ENCODE measurements around the gene CACYBP.

CACYBP gene

GRCh38 chr1:174999936-175000696, at the start of gene CACYBP:
TSS of gene CACYBP (plus strand) at chr1:174999947. CDS start at chr1:175000181, 234 bp downstream.
- DNase-seq (ENCODE audit: low read depth), result no peak

- DNase-seq (ENCODE audit: low read depth), result no peak
These were observed 46.3 kb upstream of the CACYBP start for GRCh38 chr1:174953285-174954072.

GRCh38 chr1:174954073-174954460, 45.7 kb upstream of the CACYBP start:
- no peak for DNase-seq (ENCODE audit: low read depth)

GRCh38 chr1:174954671-174955669, 44.8 kb upstream of the CACYBP start:
- no peak for DNase-seq (ENCODE audit: low read depth)

- no peak for DNase-seq (ENCODE audit: low read depth)
These were observed 43.7 kb upstream of the CACYBP start for GRCh38 chr1:174956086-174956485.

GRCh38 chr1:174956976-174957375, 42.8 kb upstream of the CACYBP start:
- DNase-seq (ENCODE audit: low read depth), result no peak

GRCh38 chr1:174957829-174958228, 41.9 kb upstream of the CACYBP start:
- no peak for DNase-seq (ENCODE audit: low read depth)

- no peak for DNase-seq (ENCODE audit: low read depth)
These were observed 41.4 kb upstream of the CACYBP start for GRCh38 chr1:174958396-174958795.

- DNase-seq (ENCODE audit: low read depth), result no peak
These were observed 39.4 kb upstream of the CACYBP start for GRCh38 chr1:174960362-174960761.

GRCh38 chr1:174963529-174964125, 36.1 kb upstream of the CACYBP start:
- DNase-seq (ENCODE audit: low read depth), result no peak

- DNase-seq (ENCODE audit: low read depth), result peak; percentile 9
These were observed 35.3 kb upstream of the CACYBP start for GRCh38 chr1:174964261-174964971.

GRCh38 chr1:174964972-174965361, 34.8 kb upstream of the CACYBP start:
- DNase-seq (ENCODE audit: low read depth), result no peak

GRCh38 chr1:174965362-174966007, 34.3 kb upstream of the CACYBP start:
- DNase-seq (ENCODE audit: low read depth), result no peak

GRCh38 chr1:174966008-174966572, 33.7 kb upstream of the CACYBP start:
- DNase-seq (ENCODE audit: low read depth), result no peak

- DNase-seq (ENCODE audit: low read depth), result no peak
These were observed 31.7 kb upstream of the CACYBP start for GRCh38 chr1:174967845-174968705.

GRCh38 chr1:174968750-174969244, 30.9 kb upstream of the CACYBP start:
- no peak for DNase-seq (ENCODE audit: low read depth)

GRCh38 chr1:174969977-174970376, 29.8 kb upstream of the CACYBP start:
- no peak for DNase-seq (ENCODE audit: low read depth)

GRCh38 chr1:174971466-174971865, 28.3 kb upstream of the CACYBP start:
- no peak for DNase-seq (ENCODE audit: low read depth)

GRCh38 chr1:174971902-174972301, 27.8 kb upstream of the CACYBP start:
- DNase-seq (ENCODE audit: low read depth), result no peak
